RWPE2 (cell line): Measurements from ENCODE around the gene MAGED1.

Source experiments
- ATAC-seq: fragments of 200-7000 bp; cut with Tn5 transposase; 3 replicates; pipeline ENCODE4 v1.9.1; 2021; ENCODE audit warnings: low read depth
- DNase-seq: peaks from one replicate; pipeline ENCODE4 v3.0.0-alpha.2; 2020; ENCODE audit warnings: low spot score
- H3K27ac ChIP-seq: fragments of 450-650 bp; 2 replicates; pipeline ENCODE4 v1.5.1; 2017; ENCODE audit warnings: mild to moderate bottlenecking; ENCODE audit not compliant: poor library complexity, severe bottlenecking
- H3K27me3 ChIP-seq: fragments of 250-450 bp; sonication (Bioruptor Pico); 2 replicates; pipeline ENCODE4 v1.5.1; 2021; ENCODE audit warnings: mild to moderate bottlenecking, moderate library complexity; ENCODE audit not compliant: insufficient read depth, poor library complexity, severe bottlenecking
- H3K36me3 ChIP-seq: fragments of 250-450 bp; sonication (Bioruptor Pico); 2 replicates; pipeline ENCODE4 v1.5.1; 2020; ENCODE audit warnings: low read depth, mild to moderate bottlenecking, moderate library complexity
- H3K4me1 ChIP-seq: fragments of 250-450 bp; sonication (Bioruptor Pico); 2 replicates; pipeline ENCODE4 v1.5.1; 2021; ENCODE audit warnings: mild to moderate bottlenecking, moderate library complexity; ENCODE audit not compliant: insufficient read depth, poor library complexity, severe bottlenecking
- H3K4me3 ChIP-seq: fragments of 250-450 bp; sonication (Bioruptor Pico); 2 replicates; pipeline ENCODE4 v1.5.1; 2021; ENCODE audit warnings: mild to moderate bottlenecking, moderate library complexity; ENCODE audit not compliant: severe bottlenecking
- H3K9me3 ChIP-seq: fragments of 250-450 bp; sonication (Bioruptor Pico); 2 replicates; pipeline ENCODE4 v1.5.1; 2021; ENCODE audit warnings: mild to moderate bottlenecking, moderate library complexity; ENCODE audit not compliant: severe bottlenecking
- CTCF ChIP-seq: fragments of 450-650 bp; IDR thresholded peaks from one replicate; pipeline ENCODE4 v1.5.1; 2017; ENCODE audit warnings: mild to moderate bottlenecking, moderate library complexity; ENCODE audit not compliant: poor library complexity, severe bottlenecking

MAGED1 gene

GRCh38 chrX:51893931-51894696, 691 bp downstream of the MAGED1 start:
- Histone ChIP-seq H3K27me3 (no peaks in the 10 kb centered on the region), H3K4me1 (no peaks in the 10 kb centered on the region), H3K4me3 (peak overlapping the region; percentile 49), H3K27ac (peak overlapping the region; percentile 22), H3K36me3 (peaks cover 40% of the 10 kb centered on the region), H3K9me3 (no peaks in the 10 kb centered on the region)
- ATAC-seq (peak; percentile 6; the same call in 1 of the 3 replicates), DNase-seq (no peak)
- TF ChIP-seq CTCF = no peak

- ATAC-seq (no peak), DNase-seq (no peak)
- Histone ChIP-seq H3K9me3 (no peaks in the 10 kb centered on the region), H3K27ac (no peak overlapping the region), H3K4me1 (no peaks in the 10 kb centered on the region), H3K27me3 (no peaks in the 10 kb centered on the region), H3K36me3 (peaks cover 47% of the 10 kb centered on the region), H3K4me3 (peak overlapping the region; percentile 49)
- TF ChIP-seq CTCF = no peak
Measured at GRCh38 chrX:51894697-51895336, 1.4 kb downstream of the MAGED1 start.

GRCh38 chrX:51896626-51897025, 3.2 kb downstream of the MAGED1 start:
- Histone ChIP-seq H3K4me1 (no peaks in the 10 kb centered on the region), H3K9me3 (no peaks in the 10 kb centered on the region), H3K4me3 (no peak overlapping the region), H3K27me3 (no peaks in the 10 kb centered on the region), H3K36me3 (peaks cover 61% of the 10 kb centered on the region), H3K27ac (no peak overlapping the region)
- TF ChIP-seq CTCF = no peak
- no peak for ATAC-seq
- no peak for DNase-seq

- Histone ChIP-seq H3K9me3 (no peaks in the 10 kb centered on the region), H3K36me3 (peaks cover 61% of the 10 kb centered on the region), H3K4me3 (no peak overlapping the region), H3K27me3 (no peaks in the 10 kb centered on the region), H3K27ac (no peak overlapping the region), H3K4me1 (no peaks in the 10 kb centered on the region)
- TF ChIP-seq CTCF = no peak
- no peak for DNase-seq
- ATAC-seq = no peak
Measured at GRCh38 chrX:51899741-51900140, 6.3 kb downstream of the MAGED1 start.
